Pancreas (tissue), 10 donors: ENCODE measurements around the gene PADI1. TPM values are rescaled to one million over a fixed set of nuclear protein-coding genes. Genes with fewer than 3 reads are reported as not detected.

Source experiments
- ATAC-seq, 4 donors: fragments of 200-7000 bp; cut with Tn5 transposase; one replicate each; pipeline versions ENCODE4 v1.8.0 to v1.9.1; 2020; ENCODE audit warnings: mild to moderate bottlenecking in 4 of 4, moderate library complexity in 4 of 4
- DNase-seq, 6 donors: peaks; one replicate each; pipeline ENCODE4 v3.0.0-alpha.2; 2020
- FAIRE-seq: peaks from 2 replicates; lab custom pipeline; 2012; peaks lifted over from hg19 to GRCh38; lab: Jason Lieb, UNC
- H3K27ac ChIP-seq, 4 donors: fragments of 200-600 bp; sonication (generic); 1 replicate in 3 of 4; 2 replicates in 1 of 4; pipeline versions ENCODE4 v1.5.0 to v1.8.0; 2020
- H3K27me3 ChIP-seq, 4 donors: fragments of 200-600 bp; one replicate each; pipeline ENCODE4 v1.8.0; 2021
- H3K36me3 ChIP-seq, 3 donors: fragments of 200-600 bp; sonication (generic) in 1 of 3; one replicate each; pipeline versions ENCODE4 v1.5.0 to v1.8.0; 2020 to 2021
- H3K4me1 ChIP-seq, 3 donors: fragments of 200-600 bp; one replicate each; pipeline ENCODE4 v1.8.0; 2021
- H3K4me3 ChIP-seq, 4 donors: fragments of 200-600 bp; sonication (generic) in 2 of 4; one replicate each; pipeline versions ENCODE4 v1.5.0 to v1.8.0; 2020 to 2021
- H3K9me3 ChIP-seq, 4 donors: fragments of 200-600 bp; one replicate each; pipeline ENCODE4 v1.8.0; 2021
- CTCF ChIP-seq, 4 donors: fragments of 200-600 bp; sonication (generic) in 3 of 4; IDR thresholded peaks; one replicate each; pipeline versions ENCODE4 v1.5.0 to v1.8.0; 2021; ENCODE audit warnings: antibody characterized with exemption in 4 of 4
- whole genome bisulfite sequencing, 2 donors: extraction: QIAGEN DNeasy Blood & Tissue Kit; methylation state at CpG; one replicate each; pipeline ENCODE4 v1.1.7; 2013; 5-methylcytosine and 5-hydroxymethylcytosine counted together
- intact Hi-C, 3 donors: fragments of 100-400 bp; cut with DNase I; formaldehyde crosslinking; loops; one replicate each; pipeline versions ENCODE4 v1.11.1 to v1.14.2; 2022
- polyA plus RNA-seq, 2 donors: library from polyadenylated mRNA; stranded (reverse); fragments of 200-250 nt; gene quantifications; one replicate each; pipeline ENCODE4 v1.2.3, GENCODE V29; 2013
- total RNA-seq, 6 donors: library from RNA; stranded (reverse); fragmentation: NEBNext Ultra II Directional in 4 of 6; extraction: Animal tissue kit (Norgen Biotek cat#: 25700) in 4 of 6; gene quantifications; one replicate each; pipeline versions ENCODE4 v1.2.1 to v1.2.4, GENCODE V29; 2021 to 2023
- donor health status: healthy with polysubstance abuse.
- donor health status: DM: no; HTN: no; CAD: no; lungs with moderate emphysema.
- donor health status: DM: no; HTN: no; CAD: no.
- donor health status: control.
- donor health status: control.
- donor health status: Bipolar disorder and iron deficiency.
- donor health status: DM: yes; HTN: yes; CAD: no.
- donor health status: DM: no; HTN: no; CAD: no.
- donor health status: DM: no; HTN: no; CAD: no.
- donor health status: DM: yes; HTN: yes; CAD: no.

Gene PADI1
- total and polyA plus RNA-seq, 8 donors = 0.23 TPM; not detected in 7

- 77 to 84% methylated on average over 3 of the region's 3 CpGs for WGBS, 2 donors
- H3K4me3 ChIP-seq = no peak overlapping the region
- H3K9me3 ChIP-seq = no peaks in the 10 kb centered on the region
- H3K36me3 ChIP-seq = no peaks in the 10 kb centered on the region
- FAIRE-seq (no peak), ATAC-seq (no peak), DNase-seq (no peak)
- no peak overlapping the region for H3K27ac ChIP-seq
- intact Hi-C loops = no loop called here
- H3K27me3 ChIP-seq = no peaks in the 10 kb centered on the region
- TF ChIP-seq CTCF (IDR thresholded peaks at IDR 0.05) = no peak
- no peaks in the 10 kb centered on the region for H3K4me1 ChIP-seq
These were observed 43.7 kb upstream of the PADI1 start for GRCh38 chr1:17161137-17161740.

GRCh38 chr1:17161926-17162800 is 42.8 kb upstream of the PADI1 start:
- H3K4me3 ChIP-seq = no peak overlapping the region
- no peaks in the 10 kb centered on the region for H3K36me3 ChIP-seq
- no peaks in the 10 kb centered on the region for H3K9me3 ChIP-seq
- intact Hi-C loops = no loop called here
- TF ChIP-seq CTCF (IDR thresholded peaks at IDR 0.05) = no peak
- no peak for ATAC-seq
- WGBS, 2 donors = 77 to 81% methylated on average over 20 of the region's 20 CpGs
- H3K4me1 ChIP-seq = no peaks in the 10 kb centered on the region
- H3K27ac ChIP-seq = no peak overlapping the region
- FAIRE-seq = no peak
- H3K27me3 ChIP-seq = no peaks in the 10 kb centered on the region
- no peak for DNase-seq

GRCh38 chr1:17162941-17163340 is 42.0 kb upstream of the PADI1 start:
- FAIRE-seq (no peak), DNase-seq (no peak), ATAC-seq (no peak)
- 77 to 88% methylated on average over 6 to 7 of the region's 7 CpGs for WGBS, 2 donors
- no peaks in the 10 kb centered on the region for H3K4me1 ChIP-seq
- no peak for TF ChIP-seq CTCF (IDR thresholded peaks at IDR 0.05)
- H3K36me3 ChIP-seq = no peaks in the 10 kb centered on the region
- H3K4me3 ChIP-seq = no peak overlapping the region
- intact Hi-C loops = no loop called here
- no peak overlapping the region for H3K27ac ChIP-seq
- no peaks in the 10 kb centered on the region for H3K27me3 ChIP-seq
- no peaks in the 10 kb centered on the region for H3K9me3 ChIP-seq

- ATAC-seq = no peak
- WGBS, 2 donors = 80 to 88% methylated on average over 7 of the region's 7 CpGs
- no peak for DNase-seq
- H3K27ac ChIP-seq = no peak overlapping the region
- TF ChIP-seq CTCF (IDR thresholded peaks at IDR 0.05) = no peak
- H3K4me1 ChIP-seq = no peaks in the 10 kb centered on the region
- FAIRE-seq = no peak
- no peaks in the 10 kb centered on the region for H3K27me3 ChIP-seq
- no peak overlapping the region for H3K4me3 ChIP-seq
- H3K36me3 ChIP-seq = no peaks in the 10 kb centered on the region
- H3K9me3 ChIP-seq = no peaks in the 10 kb centered on the region
- intact Hi-C loops = no loop called here
These were observed 41.6 kb upstream of the PADI1 start for GRCh38 chr1:17163371-17163770.
